Right atrium auricular region (tissue), 2 donors: Measurements from ENCODE around the gene IFNGR1. TPM values are rescaled to one million over a fixed set of nuclear protein-coding genes. Genes with fewer than 3 reads are reported as not detected.

Experiments used
- DNase-seq: peaks from one replicate; pipeline ENCODE4 v3.0.0-alpha.2; 2019; ENCODE audit warnings: low spot score
- H3K27ac ChIP-seq, 2 donors: fragments of 200-600 bp; sonication (generic); 1 replicate in 1 of 2; 2 replicates in 1 of 2; pipeline ENCODE4 v1.5.1; 2016 to 2019
- H3K27me3 ChIP-seq, 2 donors: fragments of 200-600 bp; sonication (generic); one replicate each; pipeline versions ENCODE4 v1.5.1 to v1.6.0; 2017 to 2019
- H3K36me3 ChIP-seq: fragments of 200-600 bp; sonication (generic); one replicate; pipeline ENCODE4 v1.5.1; 2016
- H3K4me1 ChIP-seq, 2 donors: fragments of 200-600 bp; sonication (generic); one replicate each; pipeline versions ENCODE4 v1.5.1 to v1.6.0; 2017 to 2019
- H3K4me3 ChIP-seq, 2 donors: fragments of 200-600 bp; sonication (generic); 1 replicate in 1 of 2; 2 replicates in 1 of 2; pipeline ENCODE4 v1.5.1; 2017 to 2019; ENCODE audit warnings: mild to moderate bottlenecking in 1 of 2, moderate library complexity in 1 of 2
- H3K9me3 ChIP-seq, 2 donors: fragments of 200-600 bp; sonication (generic); one replicate each; pipeline ENCODE4 v1.5.1; 2019
- CTCF ChIP-seq, 2 donors: fragments of 200-600 bp; sonication (generic); IDR thresholded peaks; one replicate each; pipeline ENCODE4 v1.5.1; 2019; ENCODE audit warnings: antibody characterized with exemption in 2 of 2
- total RNA-seq, 2 donors: library from RNA; depleted of rRNA; stranded (reverse); fragments of >200 nt; gene quantifications; one replicate each; pipeline ENCODE4 v1.1.0, GENCODE V29; 2016

IFNGR1 gene
- total RNA-seq, 2 donors from 2014 or later = 111 to 143 TPM

- Histone ChIP-seq H3K27me3 (no peaks in the 10 kb centered on the region), H3K36me3 (no peaks in the 10 kb centered on the region), H3K4me1 (peaks cover 0 to 5% of the 10 kb centered on the region in 2 donors), H3K4me3 (no peak overlapping the region), H3K27ac (no peak overlapping the region), H3K9me3 (no peaks in the 10 kb centered on the region)
- TF ChIP-seq CTCF (IDR thresholded peaks at IDR 0.05) = no peak
- no peak for DNase-seq
Observed at GRCh38 chr6:137246164-137246563, 27.0 kb upstream of the IFNGR1 start.

DNA sequence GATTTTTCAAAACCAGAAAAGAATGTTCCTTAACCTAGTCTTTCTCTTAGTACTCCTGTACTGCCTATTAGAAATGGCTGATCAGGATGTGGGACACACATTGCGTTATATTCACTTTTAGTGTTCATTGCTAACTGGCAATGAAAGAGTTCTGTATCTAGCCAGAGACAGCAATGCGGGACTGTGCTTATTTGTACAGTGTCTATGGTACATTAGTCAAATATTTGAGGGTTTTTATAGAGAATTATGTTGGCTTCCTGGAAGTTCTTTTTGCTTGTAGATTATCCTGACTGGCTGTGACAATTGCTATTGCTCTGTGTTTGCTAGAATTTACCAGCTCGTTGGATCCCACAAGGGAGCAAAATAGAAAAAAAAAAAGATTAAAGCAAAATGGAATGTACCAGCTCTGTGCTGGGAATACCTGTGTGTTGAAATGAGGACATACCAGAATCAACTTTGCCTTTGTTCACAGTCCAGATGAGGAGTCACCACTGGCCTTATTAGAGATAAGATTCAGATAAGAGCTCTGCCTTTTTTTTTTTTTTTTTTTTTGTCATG lies 22.4 kb upstream of the IFNGR1 start:
- DNase-seq = no peak
- H3K4me3 ChIP-seq = no peak overlapping the region
- H3K27me3 ChIP-seq = no peaks in the 10 kb centered on the region
- peaks cover 0 to 23% of the 10 kb centered on the region in 2 donors for H3K4me1 ChIP-seq
- TF ChIP-seq CTCF (IDR thresholded peaks at IDR 0.05) = no peak
- peak overlapping the region in 1 of 2 donors; percentile 19 for H3K27ac ChIP-seq
- no peaks in the 10 kb centered on the region for H3K9me3 ChIP-seq
- H3K36me3 ChIP-seq = no peaks in the 10 kb centered on the region

DNA sequence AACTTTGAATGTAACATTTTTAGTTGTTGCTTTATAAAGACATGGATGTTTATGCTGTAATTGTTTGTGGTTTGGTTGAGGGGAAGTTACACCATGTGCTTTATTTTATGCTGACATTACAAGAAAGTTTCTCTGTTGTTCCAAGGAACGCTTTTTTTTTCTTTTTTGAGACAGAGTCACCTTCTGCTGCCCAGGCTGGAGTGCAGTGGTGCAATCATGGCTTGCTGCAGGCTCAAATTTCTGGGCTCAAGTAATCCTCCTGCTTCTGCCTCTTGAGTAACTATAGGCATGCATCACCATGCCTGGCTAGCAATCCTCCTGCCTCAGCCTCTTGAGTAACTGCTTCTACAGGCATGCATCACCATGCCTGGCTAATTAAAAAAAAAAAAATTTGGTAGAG lies 21.0 kb upstream of the IFNGR1 start:
- Histone ChIP-seq H3K27ac (no peak overlapping the region), H3K4me3 (no peak overlapping the region), H3K4me1 (peaks cover 0 to 29% of the 10 kb centered on the region in 2 donors), H3K36me3 (no peaks in the 10 kb centered on the region), H3K9me3 (no peaks in the 10 kb centered on the region), H3K27me3 (no peaks in the 10 kb centered on the region)
- no peak for TF ChIP-seq CTCF (IDR thresholded peaks at IDR 0.05)
- peak; percentile 86 for DNase-seq

GRCh38 chr6:137237413-137238170 lies 18.4 kb upstream of the IFNGR1 start:
- Histone ChIP-seq H3K36me3 (no peaks in the 10 kb centered on the region), H3K4me1 (peaks cover 0 to 55% of the 10 kb centered on the region in 2 donors), H3K9me3 (no peaks in the 10 kb centered on the region), H3K27ac (peak overlapping the region; percentile 43 to 51), H3K4me3 (no peak overlapping the region), H3K27me3 (no peaks in the 10 kb centered on the region)
- DNase-seq = no peak
- no peak for TF ChIP-seq CTCF (IDR thresholded peaks at IDR 0.05)

- no peak for DNase-seq
- TF ChIP-seq CTCF (IDR thresholded peaks at IDR 0.05) = no peak
- no peaks in the 10 kb centered on the region for H3K27me3 ChIP-seq
- peaks cover 0 to 63% of the 10 kb centered on the region in 2 donors for H3K4me1 ChIP-seq
- no peaks in the 10 kb centered on the region for H3K9me3 ChIP-seq
- H3K36me3 ChIP-seq = no peaks in the 10 kb centered on the region
- peak overlapping the region; percentile 43 to 51 for H3K27ac ChIP-seq
- H3K4me3 ChIP-seq = no peak overlapping the region
Observed at GRCh38 chr6:137236581-137237355, 17.6 kb upstream of the IFNGR1 start.
